Liver (tissue), 9 donors: ENCODE results near the gene BEST4. TPM values are rescaled to one million over a fixed set of nuclear protein-coding genes. Genes with fewer than 3 reads are reported as not detected.

Experiments used
- DNase-seq: peaks from one replicate; pipeline ENCODE4 v3.0.0-alpha.2; 2017; ENCODE audit warnings: low spot score
- H3K27ac ChIP-seq, 2 donors: one replicate each; pipeline ENCODE4 v1.7.0; 2013; ENCODE audit warnings: inconsistent platforms in 2 of 2, low read length in 2 of 2, control low read depth in 1 of 2, low read depth in 1 of 2, mild to moderate bottlenecking in 1 of 2
- H3K27me3 ChIP-seq, 4 donors: one replicate each; pipeline versions ENCODE4 v1.6.1 to v1.7.0; 2013; ENCODE audit warnings: low read length in 3 of 4, inconsistent platforms in 1 of 4, mild to moderate bottlenecking in 1 of 4, moderate library complexity in 1 of 4; ENCODE audit not compliant: control insufficient read depth in 4 of 4, insufficient read depth in 4 of 4
- H3K36me3 ChIP-seq, 4 donors: one replicate each; pipeline versions ENCODE4 v1.6.1 to v1.7.0; 2013; ENCODE audit warnings: low read length in 3 of 4, mild to moderate bottlenecking in 3 of 4, low read depth in 1 of 4, moderate library complexity in 1 of 4; ENCODE audit not compliant: control insufficient read depth in 4 of 4, insufficient read depth in 3 of 4
- H3K4me1 ChIP-seq, 4 donors: one replicate each; pipeline versions ENCODE4 v1.6.1 to v1.7.0; 2013; ENCODE audit warnings: low read length in 3 of 4, mild to moderate bottlenecking in 3 of 4, moderate library complexity in 1 of 4; ENCODE audit not compliant: control insufficient read depth in 4 of 4, insufficient read depth in 4 of 4
- H3K4me3 ChIP-seq, 3 donors: one replicate each; pipeline versions ENCODE4 v1.6.1 to v1.7.0; 2013; ENCODE audit warnings: low read length in 3 of 3, control low read depth in 1 of 3, low read depth in 1 of 3, mild to moderate bottlenecking in 1 of 3
- H3K9ac ChIP-seq, 2 donors: one replicate each; pipeline ENCODE4 v1.7.0; 2013; ENCODE audit warnings: low read length in 2 of 2, mild to moderate bottlenecking in 2 of 2, moderate library complexity in 2 of 2, control low read depth in 1 of 2, low read depth in 1 of 2
- H3K9me3 ChIP-seq, 4 donors: one replicate each; pipeline versions ENCODE4 v1.6.1 to v1.7.0; 2013; ENCODE audit warnings: low read length in 3 of 4; ENCODE audit not compliant: control insufficient read depth in 4 of 4
- EGR1 ChIP-seq, 2 donors: IDR thresholded peaks; 2 replicates each; pipeline ENCODE4 v1.6.1; 2016 to 2018; ENCODE audit warnings: antibody characterized with exemption in 2 of 2, low read depth in 2 of 2
- FOXA1 ChIP-seq: IDR thresholded peaks from 2 replicates; pipeline ENCODE4 v1.6.1; 2016; ENCODE audit warnings: antibody characterized with exemption
- GABPA ChIP-seq, 2 donors: IDR thresholded peaks in 1 of 2; conservative IDR thresholded peaks in 1 of 2; 2 replicates each; pipeline ENCODE4 v1.6.1; 2016; ENCODE audit warnings: antibody characterized with exemption in 2 of 2, mild to moderate bottlenecking in 1 of 2, moderate library complexity in 1 of 2
- HNF4A ChIP-seq, 2 donors: conservative IDR thresholded peaks; 2 replicates each; pipeline ENCODE4 v1.6.1; 2016; ENCODE audit warnings: antibody characterized with exemption in 2 of 2, mild to moderate bottlenecking in 2 of 2
- HNF4G ChIP-seq: IDR thresholded peaks from 2 replicates; pipeline ENCODE4 v1.6.1; 2016; ENCODE audit warnings: antibody characterized with exemption
- JUND ChIP-seq, 2 donors: IDR thresholded peaks; 2 replicates each; pipeline ENCODE4 v1.6.1; 2016; ENCODE audit warnings: antibody characterized with exemption in 2 of 2
- MAX ChIP-seq: IDR thresholded peaks from 2 replicates; pipeline ENCODE4 v1.6.1; 2016; ENCODE audit warnings: antibody characterized with exemption
- NR2F2 ChIP-seq: IDR thresholded peaks from 2 replicates; pipeline ENCODE4 v1.6.1; 2016; ENCODE audit warnings: antibody characterized with exemption
- RAD21 ChIP-seq, 2 donors: IDR thresholded peaks; 2 replicates each; pipeline ENCODE4 v1.6.1; 2016; ENCODE audit warnings: antibody characterized with exemption in 2 of 2, mild to moderate bottlenecking in 2 of 2
- REST ChIP-seq: IDR thresholded peaks from 2 replicates; pipeline ENCODE4 v1.6.1; 2016; ENCODE audit warnings: antibody characterized with exemption, mild to moderate bottlenecking
- RXRA ChIP-seq, 2 donors: IDR thresholded peaks; 2 replicates each; pipeline ENCODE4 v1.6.1; 2017 to 2018; ENCODE audit warnings: antibody characterized with exemption in 2 of 2, mild to moderate bottlenecking in 1 of 2
- SP1 ChIP-seq: IDR thresholded peaks from 2 replicates; pipeline ENCODE4 v1.6.1; 2018; ENCODE audit warnings: antibody characterized with exemption, mild to moderate bottlenecking
- YY1 ChIP-seq: IDR thresholded peaks from 2 replicates; pipeline ENCODE4 v1.6.1; 2016; ENCODE audit warnings: antibody characterized with exemption, mild to moderate bottlenecking
- ZBTB33 ChIP-seq: IDR thresholded peaks from 2 replicates; pipeline ENCODE4 v1.6.1; 2016; ENCODE audit warnings: antibody characterized with exemption
- WGBS: extraction: QIAGEN DNeasy Blood & Tissue Kit; methylation state at CpG from one replicate; pipeline ENCODE4 v1.1.7; 2013; 5-methylcytosine and 5-hydroxymethylcytosine counted together
- polyA plus RNA-seq, 2 donors: library from polyadenylated mRNA; stranded (reverse) in 1 of 2; unstranded in 1 of 2; fragments of 200-250 nt in 1 of 2; fragments of >200 nt in 1 of 2; fragmentation: Nextera tagmentation in 1 of 2; extraction: Ambion mirVana in 1 of 2; gene quantifications; one replicate each; pipeline versions ENCODE4 v1.2.1 to v1.2.3, GENCODE V29; 2013 to 2015
- total RNA-seq, 2 donors: library from RNA; depleted of rRNA; stranded (reverse); fragments of >200 nt; gene quantifications; one replicate each; pipeline ENCODE4 v1.2.3, GENCODE V29; 2014
- TF ChIP-seq, protein P1 (sequence below): fragments of 150-350 bp; IDR thresholded peaks from 2 replicates; pipeline ENCODE4 v1.5.1; 2017; ENCODE audit warnings: improper control_type of control experiment, low read depth, low read length; ENCODE audit not compliant: missing input control
- donor health status: healthy.
- donor health status: healthy.
- donor health status: healthy.
- donor health status: healthy.
- donor health status: healthy.

Gene BEST4
- total and polyA plus RNA-seq, 4 donors = 0.05 TPM; not detected in 3

GRCh38 chr1:44757420-44757819 lies 30.6 kb downstream of the BEST4 start:
- H3K27me3 ChIP-seq = no peaks in the 10 kb centered on the region
- no peak for TF ChIP-seq SP1
- H3K36me3 ChIP-seq = no peaks in the 10 kb centered on the region
- no peaks in the 10 kb centered on the region for H3K4me1 ChIP-seq
- H3K9ac ChIP-seq = no peak overlapping the region
- DNase-seq = no peak
- no peaks in the 10 kb centered on the region for H3K9me3 ChIP-seq
- 95% methylated on average over 2 of the region's 2 CpGs for WGBS
- no peak overlapping the region for H3K4me3 ChIP-seq
- no peak overlapping the region for H3K27ac ChIP-seq

GRCh38 chr1:44747878-44748277 lies 40.1 kb downstream of the BEST4 start:
- H3K27me3 ChIP-seq = no peaks in the 10 kb centered on the region
- TF ChIP-seq FOXA1 (no peak), ZBTB33 (no peak), EGR1 (IDR thresholded peaks at IDR 0.05; ENCODE audit: low read depth in 2 of 2) (no peak), RAD21 (IDR thresholded peaks at IDR 0.05) (no peak), JUND (IDR thresholded peaks at IDR 0.05) (no peak), REST (no peak), GABPA (IDR thresholded peaks at IDR 0.05 in 1 of 2, conservative IDR thresholded peaks at IDR 0.05 in 1 of 2) (no peak), MAX (no peak), RXRA (IDR thresholded peaks at IDR 0.05) (no peak), NR2F2 (no peak), YY1 (no peak), HNF4G (no peak), HNF4A (conservative IDR thresholded peaks at IDR 0.05) (no peak)
- TF ChIP-seq, protein P1, sequence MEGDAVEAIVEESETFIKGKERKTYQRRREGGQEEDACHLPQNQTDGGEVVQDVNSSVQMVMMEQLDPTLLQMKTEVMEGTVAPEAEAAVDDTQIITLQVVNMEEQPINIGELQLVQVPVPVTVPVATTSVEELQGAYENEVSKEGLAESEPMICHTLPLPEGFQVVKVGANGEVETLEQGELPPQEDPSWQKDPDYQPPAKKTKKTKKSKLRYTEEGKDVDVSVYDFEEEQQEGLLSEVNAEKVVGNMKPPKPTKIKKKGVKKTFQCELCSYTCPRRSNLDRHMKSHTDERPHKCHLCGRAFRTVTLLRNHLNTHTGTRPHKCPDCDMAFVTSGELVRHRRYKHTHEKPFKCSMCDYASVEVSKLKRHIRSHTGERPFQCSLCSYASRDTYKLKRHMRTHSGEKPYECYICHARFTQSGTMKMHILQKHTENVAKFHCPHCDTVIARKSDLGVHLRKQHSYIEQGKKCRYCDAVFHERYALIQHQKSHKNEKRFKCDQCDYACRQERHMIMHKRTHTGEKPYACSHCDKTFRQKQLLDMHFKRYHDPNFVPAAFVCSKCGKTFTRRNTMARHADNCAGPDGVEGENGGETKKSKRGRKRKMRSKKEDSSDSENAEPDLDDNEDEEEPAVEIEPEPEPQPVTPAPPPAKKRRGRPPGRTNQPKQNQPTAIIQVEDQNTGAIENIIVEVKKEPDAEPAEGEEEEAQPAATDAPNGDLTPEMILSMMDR = no peak
- WGBS = 92% methylated on average over 3 of the region's 3 CpGs
- no peaks in the 10 kb centered on the region for H3K4me1 ChIP-seq
- no peak overlapping the region for H3K9ac ChIP-seq
- no peak overlapping the region for H3K27ac ChIP-seq
- H3K4me3 ChIP-seq = no peak overlapping the region
- H3K9me3 ChIP-seq = no peaks in the 10 kb centered on the region
- no peaks in the 10 kb centered on the region for H3K36me3 ChIP-seq
- no peak for DNase-seq
